Uterus (tissue), 2 donors: ENCODE data around the gene CCSER2.

ENCODE experiments used
- CTCF ChIP-seq, 4 experiments: fragments of 200-600 bp in 2 of 4; fragments of 450-650 bp in 2 of 4; sonication (generic) in 2 of 4; IDR thresholded peaks; one replicate each; pipeline ENCODE4 v1.5.1; 2016 to 2019; ENCODE audit warnings: antibody characterized with exemption in 4 of 4, mild to moderate bottlenecking in 2 of 4, moderate library complexity in 1 of 4
- POLR2A ChIP-seq, 2 donors: fragments of 450-650 bp; IDR thresholded peaks; one replicate each; pipeline ENCODE4 v1.6.1; 2016; ENCODE audit warnings: antibody characterized with exemption in 2 of 2, mild to moderate bottlenecking in 1 of 2, moderate library complexity in 1 of 2

GRCh38 chr10:84452003-84452402 lies 123.6 kb downstream of the CCSER2 start:
- no peak for TF ChIP-seq POLR2A (IDR thresholded peaks at IDR 0.05)
- TF ChIP-seq CTCF (IDR thresholded peaks at IDR 0.05), result no peak
